ENCODE results near the gene USH1G. TPM values are rescaled to one million over a fixed set of nuclear protein-coding genes. Genes with fewer than 3 reads are reported as not detected.

Gene USH1G
- total RNA-seq, 2 experiments from 2014 or later: not detected

DNA sequence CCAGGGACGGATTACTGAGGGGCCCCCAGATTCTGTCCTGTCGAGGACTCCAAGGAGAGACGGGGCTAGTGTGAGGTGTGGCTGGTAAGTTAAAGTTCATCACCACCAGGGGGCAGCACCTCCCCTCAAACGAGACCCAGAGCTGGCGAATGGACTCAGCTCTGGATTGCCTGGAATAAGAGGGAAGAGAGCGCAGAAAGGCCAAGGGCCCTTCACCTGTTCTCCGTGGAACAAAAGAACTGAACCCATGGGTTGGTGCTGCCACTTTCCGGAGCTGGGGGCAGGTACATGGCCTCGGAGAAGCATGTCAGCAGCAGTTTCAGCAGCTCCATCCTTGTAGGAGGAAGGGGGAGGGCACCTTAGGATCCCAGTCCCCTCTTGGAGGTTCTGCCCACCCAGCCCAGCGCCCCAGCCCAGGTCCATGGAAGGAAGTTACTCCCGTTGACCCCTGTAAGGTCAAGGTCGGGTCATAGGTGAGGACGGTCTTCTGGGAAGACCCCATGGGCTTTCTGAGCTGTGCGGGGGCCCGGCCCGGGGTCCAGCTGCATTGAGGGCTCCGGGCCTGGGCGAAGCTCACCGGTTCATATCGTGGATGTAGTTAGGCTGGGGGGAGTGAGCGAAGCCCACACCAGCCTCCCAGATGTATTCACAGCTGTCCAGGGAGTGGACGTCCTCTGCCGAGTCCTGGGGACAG is 38.7 kb upstream of the USH1G start:
- Mint-ChIP-seq H3K4me3 (peak overlapping the region; percentile 17), H3K27me3 (peaks cover 4% of the 10 kb centered on the region), H3K36me3 (no peaks in the 10 kb centered on the region), H3K4me1 (peaks cover 7% of the 10 kb centered on the region), H3K27ac (no peak overlapping the region), H3K9me3 (no peaks in the 10 kb centered on the region)
- ATAC-seq (ENCODE audit: low read depth): peak; percentile 73
- POLR2A ChIA-PET: interaction anchor here (0.5 to 2.0 kb wide), 9 partner anchors 11 to 309 kb away, joined by 3 to 18 read pairs (median 4); partner anchors contain the start of genes ARMC7, CDR2L, HID1 and MIF4GD
- DNase-seq: peak; percentile 83

DNA sequence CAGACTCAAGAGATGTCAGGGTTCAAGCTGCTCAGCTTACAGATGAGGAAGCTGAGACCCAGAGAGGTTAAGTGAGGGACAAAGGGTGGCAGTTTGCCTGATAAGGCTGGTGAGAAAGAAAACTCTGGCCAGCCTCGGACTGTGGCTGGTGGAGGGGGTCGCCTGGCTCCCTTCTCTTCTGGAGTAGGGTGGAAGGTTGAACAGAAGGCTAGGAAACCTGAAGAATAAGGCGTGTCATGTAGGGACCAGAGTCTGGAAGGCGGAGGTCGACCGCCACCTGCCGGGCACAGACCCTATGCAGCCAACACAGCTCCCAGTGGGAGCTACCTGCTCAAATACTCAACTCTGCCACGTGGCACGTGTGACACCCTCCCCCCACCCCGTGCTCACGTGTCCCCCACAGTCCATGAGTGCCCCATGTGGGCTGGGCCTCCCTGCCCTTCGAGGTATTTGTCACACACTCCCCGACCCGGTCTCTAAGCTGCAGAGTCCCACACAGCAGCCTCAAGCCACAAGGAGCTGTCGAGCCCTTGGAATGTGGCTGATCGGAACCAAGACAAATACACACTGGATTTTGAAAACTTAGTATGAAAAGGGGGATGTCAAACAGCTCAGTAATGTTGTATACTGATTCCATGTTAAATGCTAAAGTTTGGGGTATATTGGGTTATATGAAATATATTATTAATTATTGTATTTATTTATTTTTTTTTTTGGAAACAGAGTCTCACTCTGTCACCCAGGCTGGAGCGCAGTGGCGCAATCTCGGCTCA is 37.7 kb upstream of the USH1G start:
- H3K27ac Mint-ChIP-seq: no peak overlapping the region
- POLR2A ChIA-PET: interaction anchor here (0.9 to 2.0 kb wide), 7 partner anchors 27 to 241 kb away, joined by 3 to 18 read pairs (median 6); partner anchors contain the start of genes ARMC7, CDR2L and MRPL58
- peaks cover 4% of the 10 kb centered on the region for H3K27me3 Mint-ChIP-seq
- no peaks in the 10 kb centered on the region for H3K36me3 Mint-ChIP-seq
- H3K4me3 Mint-ChIP-seq: no peak overlapping the region
- H3K9me3 Mint-ChIP-seq: no peaks in the 10 kb centered on the region
- ATAC-seq (ENCODE audit: low read depth) (peak; percentile 35), DNase-seq (peak; percentile 63)
- peaks cover 5% of the 10 kb centered on the region for H3K4me1 Mint-ChIP-seq

DNA sequence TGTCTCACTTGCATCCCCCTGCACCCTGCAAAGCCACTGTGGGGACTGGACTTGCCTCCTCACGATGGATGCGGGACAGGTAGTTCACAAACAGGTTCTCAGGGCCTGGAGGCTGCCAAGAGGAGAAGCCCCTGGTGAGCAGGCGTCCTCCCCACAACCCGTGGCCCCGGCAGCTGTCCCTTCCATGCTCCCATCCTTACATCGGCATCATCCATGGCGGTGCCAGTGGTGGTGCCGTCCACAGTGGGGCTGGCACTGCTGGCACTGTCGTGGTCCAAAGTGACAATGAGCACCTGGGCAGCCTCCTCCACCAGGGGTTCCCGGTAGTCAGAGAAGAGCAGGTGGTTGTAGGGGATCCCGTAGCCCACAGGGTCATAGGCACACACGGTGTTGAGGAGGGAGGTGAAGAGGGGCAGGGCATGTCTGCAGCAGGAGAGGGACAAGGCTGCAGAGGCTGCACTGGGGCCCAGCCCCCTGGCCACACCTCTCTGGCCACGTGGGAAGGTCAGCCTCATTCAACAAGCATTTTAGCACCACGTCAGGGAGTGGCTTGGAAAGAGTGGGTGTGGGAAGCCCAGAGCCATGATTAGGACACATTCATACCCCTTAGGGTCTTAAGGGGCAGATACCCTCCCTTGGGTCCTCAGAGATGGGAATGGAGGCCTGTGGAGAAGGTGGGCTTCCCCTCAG is 36.9 kb upstream of the USH1G start:
- POLR2A ChIA-PET: interaction anchor here (0.9 to 2.0 kb wide), 2 partner anchors 74 to 151 kb away, joined by 6 to 7 read pairs; no protein-coding TSS in a partner anchor
- Mint-ChIP-seq H3K27me3 (peaks cover under 1% of the 10 kb centered on the region), H3K4me3 (no peak overlapping the region), H3K9me3 (no peaks in the 10 kb centered on the region), H3K27ac (no peak overlapping the region), H3K36me3 (no peaks in the 10 kb centered on the region), H3K4me1 (peaks cover 5% of the 10 kb centered on the region)
- no peak for DNase-seq
- ATAC-seq (ENCODE audit: low read depth): no peak

DNA sequence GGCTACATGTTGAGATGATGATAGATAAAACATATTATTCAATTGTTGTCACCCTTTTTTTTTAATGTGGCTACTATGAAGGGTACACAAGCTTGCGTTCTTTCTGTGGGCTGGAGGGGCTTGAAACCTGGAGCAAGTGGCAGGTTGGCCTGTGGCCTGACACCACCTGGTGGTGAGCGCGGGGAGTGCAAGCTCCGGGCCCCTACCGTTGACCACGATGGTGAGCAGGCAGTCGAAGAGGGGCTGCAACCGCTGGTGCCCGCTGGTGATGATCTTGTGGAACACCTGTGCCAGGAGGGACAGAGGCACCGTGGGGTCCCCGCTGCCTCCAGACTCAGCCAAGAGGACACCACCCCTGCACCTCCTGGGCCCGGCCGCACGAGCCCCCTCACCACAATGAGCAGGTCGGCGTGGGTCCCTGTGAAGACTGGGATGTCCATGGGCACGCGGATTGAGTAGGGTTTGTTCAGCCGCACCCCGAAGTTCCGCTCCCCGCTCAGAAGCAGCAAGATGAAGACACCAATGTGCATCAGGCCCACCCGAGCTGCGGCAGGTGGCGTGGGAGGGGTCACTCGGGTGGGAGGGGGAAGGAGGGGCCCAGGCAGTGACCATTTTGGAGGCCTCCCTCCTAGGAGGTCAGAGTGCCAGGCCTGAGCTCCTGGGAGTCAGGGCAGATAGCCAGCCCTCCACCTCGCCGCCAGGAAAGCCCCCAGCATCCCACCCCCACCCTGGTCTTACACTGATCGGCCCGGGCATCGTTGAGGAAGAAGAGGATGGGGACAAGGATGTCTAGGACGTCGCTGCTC is 35.1 kb upstream of the USH1G start:
- H3K27ac Mint-ChIP-seq: no peak overlapping the region
- ATAC-seq (ENCODE audit: low read depth) (peak; percentile 53), DNase-seq (peak; percentile 88)
- no peaks in the 10 kb centered on the region for H3K36me3 Mint-ChIP-seq
- peaks cover 5% of the 10 kb centered on the region for H3K4me1 Mint-ChIP-seq
- no peaks in the 10 kb centered on the region for H3K9me3 Mint-ChIP-seq
- no peaks in the 10 kb centered on the region for H3K27me3 Mint-ChIP-seq
- no peak overlapping the region for H3K4me3 Mint-ChIP-seq
- POLR2A ChIA-PET: no interaction called here

DNA sequence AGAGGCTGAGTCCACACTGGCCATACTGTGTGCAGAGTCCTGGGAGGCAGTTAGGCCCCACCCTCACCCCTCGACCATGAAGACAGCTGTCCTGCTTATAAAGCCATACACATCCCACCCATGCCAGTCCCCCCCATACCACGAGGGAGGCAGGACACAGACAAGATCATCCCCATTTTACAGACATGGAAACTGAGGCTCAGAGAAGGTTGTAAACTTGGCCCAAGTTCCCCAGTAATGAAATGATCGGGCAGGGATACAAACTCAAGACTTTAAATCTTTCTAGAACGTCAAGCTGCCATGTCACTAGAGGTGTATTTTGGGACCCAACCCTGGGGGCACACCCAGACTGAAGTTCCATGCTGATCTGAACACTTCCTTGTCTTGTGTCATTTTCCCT is 33.0 kb upstream of the USH1G start:
- no peak overlapping the region for H3K4me3 Mint-ChIP-seq

DNA sequence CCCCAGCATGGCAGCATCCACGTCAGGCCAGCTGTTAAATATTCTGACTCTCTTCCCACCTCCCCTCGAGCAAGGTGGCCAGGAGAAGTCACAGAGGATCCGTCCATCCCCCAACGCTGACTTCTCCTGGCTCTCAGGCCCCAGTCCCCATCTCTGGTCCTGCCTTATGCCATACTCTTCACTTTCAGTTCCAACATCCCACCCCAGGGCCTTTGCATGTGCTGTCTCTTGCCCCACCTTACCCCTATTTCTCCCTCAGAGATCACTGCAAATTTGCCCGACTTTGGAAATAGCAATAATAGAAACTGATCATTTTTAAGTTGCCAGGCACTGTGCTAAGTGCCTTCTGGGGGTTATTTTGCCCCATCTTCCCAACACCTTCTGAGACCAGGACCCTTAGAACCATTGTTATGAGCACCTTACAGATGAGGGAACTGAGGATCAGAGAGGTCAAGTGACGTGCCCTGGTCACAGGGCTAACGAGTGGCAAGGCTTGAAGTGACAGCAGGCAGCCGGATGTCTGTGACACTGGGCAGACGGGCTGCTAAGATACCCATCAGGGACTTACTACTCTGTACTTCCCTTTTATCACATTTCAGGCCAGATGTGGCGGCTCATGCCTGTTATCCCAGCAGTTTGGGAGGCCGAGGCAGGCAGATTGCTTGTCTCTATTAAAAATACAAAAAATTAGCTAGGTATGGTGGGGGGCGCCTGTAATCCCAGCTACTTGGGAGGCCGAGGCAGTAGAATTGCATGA is 31.8 kb upstream of the USH1G start:
- Mint-ChIP-seq H3K4me3 (no peak overlapping the region), H3K9me3 (no peaks in the 10 kb centered on the region), H3K27me3 (no peaks in the 10 kb centered on the region), H3K36me3 (no peaks in the 10 kb centered on the region), H3K4me1 (no peaks in the 10 kb centered on the region), H3K27ac (no peak overlapping the region)
- DNase-seq (no peak), ATAC-seq (ENCODE audit: low read depth) (no peak)
- POLR2A ChIA-PET: no interaction called here

More for the DNA sequence above, 33.0 kb upstream of the USH1G start:
- H3K36me3 Mint-ChIP-seq: no peaks in the 10 kb centered on the region
- H3K4me1 Mint-ChIP-seq: peaks cover 2% of the 10 kb centered on the region
- no peak overlapping the region for H3K27ac Mint-ChIP-seq
- POLR2A ChIA-PET: no interaction called here
- H3K9me3 Mint-ChIP-seq: no peaks in the 10 kb centered on the region
- no peaks in the 10 kb centered on the region for H3K27me3 Mint-ChIP-seq
- no peak for ATAC-seq (ENCODE audit: low read depth)
- no peak for DNase-seq

DNA sequence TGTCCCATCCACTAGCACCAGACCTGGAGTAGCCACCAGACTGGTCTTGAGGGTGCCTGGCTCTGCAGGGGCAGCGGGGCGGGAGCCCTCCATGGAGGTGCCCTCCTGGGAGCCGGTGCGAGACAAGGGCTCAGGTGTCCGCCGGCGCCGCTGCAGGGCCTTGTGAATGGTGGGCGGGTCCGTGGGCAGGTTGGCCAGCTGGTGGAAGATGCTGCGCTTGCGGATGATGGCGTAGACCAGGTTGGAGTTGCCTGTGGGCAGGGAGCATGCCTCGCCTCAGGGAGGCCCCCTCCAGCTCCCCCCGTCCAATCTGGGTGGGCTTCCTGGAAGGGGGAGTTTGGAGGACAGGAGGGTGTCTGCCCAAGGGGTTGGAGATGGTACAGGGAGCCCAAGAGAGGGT is 31.1 kb upstream of the USH1G start:
- Mint-ChIP-seq H3K36me3 (no peaks in the 10 kb centered on the region), H3K27me3 (no peaks in the 10 kb centered on the region), H3K4me3 (no peak overlapping the region), H3K27ac (no peak overlapping the region), H3K9me3 (no peaks in the 10 kb centered on the region), H3K4me1 (no peaks in the 10 kb centered on the region)
- no peak for ATAC-seq (ENCODE audit: low read depth)
- no peak for DNase-seq
- POLR2A ChIA-PET: no interaction called here

DNA sequence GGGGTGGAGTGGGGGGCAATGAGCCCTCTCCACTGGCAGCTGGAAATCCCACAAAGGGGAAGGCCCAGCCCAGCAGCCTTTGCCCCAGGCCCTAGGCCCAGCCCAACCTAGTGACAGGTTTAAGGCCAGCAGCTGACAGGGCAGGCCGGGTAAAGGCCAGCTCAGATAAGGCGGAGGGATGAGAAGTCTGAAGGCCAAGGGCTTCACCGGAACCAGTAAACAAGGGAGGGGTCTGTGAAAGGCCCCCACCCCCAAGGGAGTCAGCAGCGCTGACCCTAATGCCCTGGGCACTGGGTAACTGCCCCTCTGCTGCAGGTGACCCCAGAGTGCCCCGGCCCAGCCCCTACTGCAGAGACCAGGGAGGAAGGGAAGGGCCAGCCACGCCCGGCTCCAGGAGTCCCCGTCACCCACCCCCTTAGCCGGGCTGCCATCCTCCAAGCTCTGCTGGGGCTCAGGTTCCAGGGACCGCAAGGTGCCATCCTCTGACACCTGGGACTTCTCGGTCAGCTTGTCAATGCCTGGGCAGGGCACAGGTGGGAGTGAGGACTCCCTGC is 30.2 kb upstream of the USH1G start:
- Mint-ChIP-seq H3K9me3 (no peaks in the 10 kb centered on the region), H3K4me3 (no peak overlapping the region), H3K27ac (no peak overlapping the region), H3K4me1 (no peaks in the 10 kb centered on the region), H3K27me3 (no peaks in the 10 kb centered on the region), H3K36me3 (no peaks in the 10 kb centered on the region)
- POLR2A ChIA-PET: no interaction called here
- ATAC-seq (ENCODE audit: low read depth) (no peak), DNase-seq (no peak)

DNA sequence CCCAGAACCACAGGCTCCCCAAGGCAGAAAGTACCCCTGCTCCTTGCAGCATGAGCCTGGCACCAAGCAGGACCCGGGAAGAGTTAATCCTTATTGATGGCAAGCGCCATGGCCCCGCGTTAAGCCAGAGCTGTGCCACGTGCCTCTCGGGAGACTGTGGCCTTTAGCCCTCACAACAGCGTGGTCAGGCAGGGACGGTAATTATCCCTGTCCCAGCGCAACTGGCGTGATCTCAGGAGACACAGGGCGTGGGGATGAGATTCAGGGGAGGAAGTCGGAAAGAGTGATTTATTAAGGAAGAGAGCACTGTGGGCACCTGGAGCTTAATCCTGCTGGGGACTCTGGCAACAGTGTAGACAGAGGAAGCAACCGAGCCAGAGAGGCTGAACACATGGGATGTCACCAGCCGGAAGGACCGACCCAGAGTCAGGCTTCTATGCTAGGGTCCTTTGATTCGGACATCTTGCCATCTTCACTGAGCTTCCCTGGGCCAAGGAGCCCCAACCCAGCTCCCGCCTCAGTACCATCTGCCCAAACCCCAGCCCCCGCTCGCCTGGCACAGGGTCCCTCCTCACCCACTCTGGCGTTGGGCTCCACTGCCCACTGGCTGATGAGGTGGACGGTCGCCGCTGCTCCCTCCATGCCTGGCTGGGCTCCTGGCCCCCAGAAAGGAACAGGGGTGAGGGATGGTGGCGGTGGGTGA is 29.5 kb upstream of the USH1G start:
- no peaks in the 10 kb centered on the region for H3K27me3 Mint-ChIP-seq

DNA sequence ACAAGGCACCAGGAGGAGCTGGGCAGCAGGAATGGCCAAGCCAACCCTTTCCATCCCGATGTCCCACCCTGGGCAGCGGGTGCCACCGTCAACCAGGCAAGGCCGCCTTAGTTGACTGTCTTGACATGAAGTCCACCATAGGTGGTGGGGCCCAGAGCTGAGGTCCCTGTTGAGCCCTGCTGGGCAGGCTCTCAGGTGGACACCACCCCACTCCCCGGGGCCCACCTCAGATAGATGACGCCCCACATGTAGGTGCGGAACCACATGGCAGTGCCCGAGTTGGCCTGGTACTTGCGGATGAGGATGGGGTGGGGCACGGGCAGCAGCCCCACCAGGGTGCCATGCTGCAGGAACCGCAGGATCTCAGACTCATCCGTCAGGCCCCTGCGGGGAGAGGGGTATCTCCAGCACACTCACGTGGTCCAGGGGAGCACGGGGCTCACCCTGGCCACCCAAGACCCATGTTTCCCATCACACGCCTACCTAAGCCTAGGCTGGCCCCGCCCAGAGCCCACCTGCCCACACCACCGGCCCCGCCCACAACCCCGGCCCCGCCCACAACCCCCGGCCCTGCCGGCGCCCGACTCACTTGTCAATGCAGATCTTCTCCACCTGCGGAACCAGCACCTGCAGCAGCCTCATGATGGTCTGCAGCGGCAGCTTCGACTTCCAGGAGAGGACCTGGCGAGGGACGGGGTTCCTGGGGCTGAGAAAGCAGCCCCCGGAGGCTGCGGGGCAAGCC is 28.8 kb upstream of the USH1G start:
- Mint-ChIP-seq H3K4me3 (no peak overlapping the region), H3K27me3 (no peaks in the 10 kb centered on the region), H3K27ac (no peak overlapping the region), H3K36me3 (no peaks in the 10 kb centered on the region), H3K9me3 (no peaks in the 10 kb centered on the region), H3K4me1 (no peaks in the 10 kb centered on the region)
- ATAC-seq (ENCODE audit: low read depth): no peak
- no peak for DNase-seq
- POLR2A ChIA-PET: no interaction called here

More for the DNA sequence above, 29.5 kb upstream of the USH1G start:
- Mint-ChIP-seq H3K4me3 (no peak overlapping the region), H3K36me3 (no peaks in the 10 kb centered on the region), H3K9me3 (no peaks in the 10 kb centered on the region), H3K27ac (no peak overlapping the region), H3K4me1 (no peaks in the 10 kb centered on the region)
- ATAC-seq (ENCODE audit: low read depth) (no peak), DNase-seq (no peak)
- POLR2A ChIA-PET: no interaction called here

DNA sequence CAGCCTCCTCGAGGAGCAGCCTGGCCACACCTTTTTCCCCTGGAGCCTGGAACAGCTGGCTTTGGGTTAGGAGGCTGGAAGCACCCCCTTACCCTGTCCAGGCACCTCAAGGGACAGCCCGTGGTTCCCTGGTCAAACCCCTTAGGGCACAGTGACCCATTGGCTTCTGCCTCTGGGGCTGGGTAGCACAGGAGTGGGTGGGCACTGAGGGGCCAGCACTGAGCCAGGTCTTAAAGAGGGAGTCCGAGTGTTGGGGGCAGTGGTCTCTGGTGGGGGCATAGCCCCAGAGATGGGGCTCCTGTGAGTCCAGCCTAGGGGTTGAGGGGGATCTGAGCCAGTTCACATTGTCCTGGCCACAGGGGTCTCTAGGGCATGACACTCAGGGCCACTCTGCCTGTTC is 28.0 kb upstream of the USH1G start:
- POLR2A ChIA-PET: no interaction called here
- no peak for DNase-seq
- Mint-ChIP-seq H3K9me3 (no peaks in the 10 kb centered on the region), H3K4me1 (no peaks in the 10 kb centered on the region), H3K27me3 (no peaks in the 10 kb centered on the region), H3K4me3 (no peak overlapping the region), H3K36me3 (no peaks in the 10 kb centered on the region), H3K27ac (no peak overlapping the region)
- no peak for ATAC-seq (ENCODE audit: low read depth)
